Activated naive CD8-positive, alpha-beta T cell treated with anti-CD3 and anti-CD28 coated beads, Interleukin-2, amount 10 ng/mL, durations not matched to agents 7 days and 5 days (primary cell): ENCODE results near the gene CPNE9. TPM values are rescaled to one million over a fixed set of nuclear protein-coding genes. Genes with fewer than 3 reads are reported as not detected.
A peak's percentile ranks its signal among the peaks of the same experiment; 100 is the strongest.

Experiments used
- ATAC-seq: fragments of 150-1000 bp; cut with Tn5 transposase; one replicate; pipeline ENCODE4 v1.10.0; 2021; ENCODE audit warnings: low read depth, moderate library complexity
- POLR2A ChIA-PET: fragments of 350-600 bp; sonication (Branson Sonifier 250); formaldehyde crosslinking; loops from one replicate; lab custom pipeline; 2021; ENCODE audit warnings: antibody characterized with exemption; lab: Charles Lee
- DNase-seq: peaks from one replicate; pipeline ENCODE4 v3.0.0; 2021
- H3K27ac Mint-ChIP-seq: one replicate; pipeline ENCODE4 v1.8.0; 2022; ENCODE audit warnings: mild to moderate bottlenecking, mixed read lengths
- H3K27me3 Mint-ChIP-seq: one replicate; pipeline ENCODE4 v1.8.0; 2022; ENCODE audit warnings: mild to moderate bottlenecking, moderate library complexity, mixed read lengths
- H3K36me3 Mint-ChIP-seq: one replicate; pipeline ENCODE4 v1.8.0; 2021; ENCODE audit warnings: mild to moderate bottlenecking, mixed read lengths
- H3K4me1 Mint-ChIP-seq: one replicate; pipeline ENCODE4 v1.8.0; 2021; ENCODE audit warnings: mixed read lengths
- H3K4me3 Mint-ChIP-seq: one replicate; pipeline ENCODE4 v1.8.0; 2022; ENCODE audit warnings: mild to moderate bottlenecking, moderate library complexity, mixed read lengths
- H3K9me3 Mint-ChIP-seq: one replicate; pipeline ENCODE4 v1.8.0; 2021; ENCODE audit warnings: mixed read lengths
- total RNA-seq, 2 experiments: library from RNA; stranded (reverse); gene quantifications; one replicate each; pipeline ENCODE4 v1.2.3, GENCODE V29; 2021

The CPNE9 gene
- total RNA-seq, 2 experiments from 2014 or later, result 1.1 TPM; not detected in 1

DNA sequence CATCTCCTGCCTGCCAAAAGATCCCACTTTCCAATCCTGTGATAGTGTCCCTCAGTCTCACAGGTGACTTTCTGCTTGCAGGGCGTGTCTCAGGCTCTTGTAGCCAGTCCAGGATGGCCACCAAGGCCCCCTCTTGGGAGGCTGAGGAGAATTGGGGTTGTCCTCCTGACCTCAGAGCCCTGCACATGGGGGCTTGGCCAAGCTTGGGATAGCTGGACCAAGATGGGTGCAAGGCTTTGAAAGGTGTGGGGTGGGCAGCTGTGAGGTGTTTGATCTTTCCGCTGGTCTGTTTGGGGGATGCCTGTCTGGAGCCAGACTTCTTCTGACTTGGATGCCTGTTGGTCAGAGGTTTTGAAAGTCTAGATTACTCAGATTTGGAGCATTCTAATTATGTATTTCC, 12.0 kb upstream of the CPNE9 start:
- Mint-ChIP-seq H3K27ac (no peak overlapping the region), H3K4me3 (no peak overlapping the region), H3K27me3 (no peaks in the 10 kb centered on the region), H3K9me3 (no peaks in the 10 kb centered on the region), H3K36me3 (peaks cover 12% of the 10 kb centered on the region), H3K4me1 (no peaks in the 10 kb centered on the region)
- POLR2A ChIA-PET, result no interaction called here
- DNase-seq (no peak), ATAC-seq (no peak)

- DNase-seq (no peak), ATAC-seq (no peak)
- H3K36me3 Mint-ChIP-seq, result peaks cover 12% of the 10 kb centered on the region
- H3K4me1 Mint-ChIP-seq, result no peaks in the 10 kb centered on the region
- H3K27me3 Mint-ChIP-seq, result no peaks in the 10 kb centered on the region
- no peaks in the 10 kb centered on the region for H3K9me3 Mint-ChIP-seq
- POLR2A ChIA-PET, result no interaction called here
- no peak overlapping the region for H3K4me3 Mint-ChIP-seq
- H3K27ac Mint-ChIP-seq, result no peak overlapping the region
Observed at GRCh38 chr3:9692416-9692815, 11.2 kb upstream of the CPNE9 start.

DNA sequence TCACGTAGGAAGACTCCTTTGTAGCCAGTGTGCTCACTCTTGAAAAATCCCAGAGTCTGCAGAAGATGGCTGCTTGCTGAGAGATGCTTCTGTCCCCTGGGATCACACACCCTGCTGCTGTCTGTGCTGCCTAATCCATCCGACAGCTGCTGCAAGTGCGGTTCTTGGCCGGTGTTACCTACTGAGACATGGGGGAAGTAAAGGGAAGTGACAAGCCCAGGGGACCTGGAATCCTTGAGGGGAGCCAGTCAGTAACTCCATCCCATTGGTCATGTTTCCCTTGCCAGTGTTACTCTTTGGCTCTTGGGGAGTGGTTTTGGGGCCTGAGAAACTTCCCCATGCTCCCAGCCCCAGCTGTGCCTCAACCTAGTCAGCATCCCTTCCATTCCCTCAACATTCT, 8.3 kb upstream of the CPNE9 start:
- POLR2A ChIA-PET, result no interaction called here
- Mint-ChIP-seq H3K27me3 (no peaks in the 10 kb centered on the region), H3K27ac (no peak overlapping the region), H3K4me3 (no peak overlapping the region), H3K4me1 (no peaks in the 10 kb centered on the region), H3K9me3 (no peaks in the 10 kb centered on the region), H3K36me3 (peaks cover 9% of the 10 kb centered on the region)
- DNase-seq, result no peak
- ATAC-seq, result no peak

DNA sequence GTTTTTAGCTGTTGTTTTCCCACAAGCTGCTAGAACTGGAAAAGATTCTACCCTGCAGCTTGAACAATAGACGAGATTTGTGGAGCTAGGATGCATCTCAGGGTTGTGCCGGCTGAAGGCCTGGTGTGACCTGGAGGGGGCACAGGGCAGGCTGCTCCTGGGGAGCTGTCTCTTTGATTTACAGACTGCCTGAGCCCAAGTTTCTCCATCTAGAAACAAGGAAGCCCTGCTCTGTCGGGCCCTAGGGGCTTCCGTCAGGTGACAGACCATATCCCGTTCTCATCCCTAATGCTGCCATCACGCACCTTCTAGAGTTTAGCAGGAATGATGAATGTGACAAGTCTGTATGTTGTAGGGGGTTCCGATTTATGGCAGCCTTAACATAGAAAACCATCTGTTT, 7.9 kb upstream of the CPNE9 start:
- POLR2A ChIA-PET, result no interaction called here
- Mint-ChIP-seq H3K9me3 (no peaks in the 10 kb centered on the region), H3K4me1 (no peaks in the 10 kb centered on the region), H3K36me3 (peaks cover 9% of the 10 kb centered on the region), H3K4me3 (no peak overlapping the region), H3K27ac (no peak overlapping the region), H3K27me3 (no peaks in the 10 kb centered on the region)
- DNase-seq (no peak), ATAC-seq (no peak)

DNA sequence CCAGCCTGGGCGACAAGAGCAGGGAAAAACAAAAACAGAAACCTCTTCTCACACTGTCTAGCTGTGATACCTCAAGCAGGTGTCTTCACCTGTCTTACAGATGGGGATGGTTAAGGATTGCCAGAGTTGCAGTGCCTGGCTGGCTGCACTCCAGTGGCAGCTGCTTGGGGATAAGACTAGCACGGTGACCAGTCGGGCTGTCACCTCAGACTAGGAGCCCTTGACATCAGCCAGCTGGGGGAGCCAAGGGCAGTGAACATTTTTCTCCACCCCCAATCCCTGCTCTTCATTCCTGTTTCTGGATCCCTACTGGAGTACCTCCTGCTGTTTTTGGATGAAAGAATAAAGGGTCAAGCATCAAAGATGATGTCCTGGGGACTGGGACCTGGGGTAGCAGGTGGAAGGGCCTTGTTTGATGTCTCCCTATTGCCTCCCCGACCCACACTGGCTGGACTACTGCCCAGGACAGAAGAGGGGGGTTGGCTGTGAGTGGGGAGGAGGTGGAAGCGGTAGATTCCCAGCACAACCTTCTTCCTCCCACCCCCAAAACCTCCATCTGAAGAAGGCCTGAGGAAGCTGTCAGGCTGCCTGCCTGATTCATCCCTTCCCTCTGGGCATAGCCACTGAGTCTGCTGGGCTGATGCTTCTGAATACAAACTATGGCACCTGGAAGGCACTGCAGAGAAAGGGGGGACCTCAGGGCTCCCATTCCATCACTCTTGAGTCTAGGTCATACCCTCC, 7.0 kb upstream of the CPNE9 start:
- no peak for ATAC-seq
- no peak for DNase-seq
- H3K27me3 Mint-ChIP-seq, result no peaks in the 10 kb centered on the region
- H3K9me3 Mint-ChIP-seq, result no peaks in the 10 kb centered on the region
- peaks cover 12% of the 10 kb centered on the region for H3K36me3 Mint-ChIP-seq
- no peak overlapping the region for H3K4me3 Mint-ChIP-seq
- no peak overlapping the region for H3K27ac Mint-ChIP-seq
- POLR2A ChIA-PET, result no interaction called here
- no peaks in the 10 kb centered on the region for H3K4me1 Mint-ChIP-seq

- Mint-ChIP-seq H3K27ac (no peak overlapping the region), H3K4me1 (no peaks in the 10 kb centered on the region), H3K27me3 (peaks cover 1% of the 10 kb centered on the region), H3K4me3 (no peak overlapping the region), H3K9me3 (no peaks in the 10 kb centered on the region), H3K36me3 (peaks cover 17% of the 10 kb centered on the region)
- no peak for ATAC-seq
- POLR2A ChIA-PET, result no interaction called here
- DNase-seq, result no peak
Observed at GRCh38 chr3:9697892-9698291, 5.7 kb upstream of the CPNE9 start.

DNA sequence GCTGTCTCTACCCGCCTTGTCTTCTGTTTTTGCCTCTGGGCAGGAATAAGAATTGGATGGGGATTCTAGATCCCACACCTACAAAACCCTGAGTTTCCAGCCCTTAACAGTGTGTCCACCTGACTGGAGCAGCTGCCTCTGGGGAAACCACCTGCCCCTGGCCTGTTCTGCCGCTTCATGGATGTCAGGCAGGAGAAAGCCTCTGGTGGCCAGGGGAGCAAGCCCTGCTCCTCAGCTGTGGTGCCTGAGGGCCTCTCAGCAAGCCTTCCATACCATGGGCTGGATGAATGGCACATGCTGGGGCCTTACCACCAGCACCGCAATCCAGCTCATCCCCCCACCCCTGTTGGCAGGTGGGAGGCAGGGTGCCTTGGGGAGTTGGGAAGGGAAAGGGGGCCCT, 5.3 kb upstream of the CPNE9 start:
- Mint-ChIP-seq H3K4me1 (no peaks in the 10 kb centered on the region), H3K36me3 (peaks cover 21% of the 10 kb centered on the region)

DNA sequence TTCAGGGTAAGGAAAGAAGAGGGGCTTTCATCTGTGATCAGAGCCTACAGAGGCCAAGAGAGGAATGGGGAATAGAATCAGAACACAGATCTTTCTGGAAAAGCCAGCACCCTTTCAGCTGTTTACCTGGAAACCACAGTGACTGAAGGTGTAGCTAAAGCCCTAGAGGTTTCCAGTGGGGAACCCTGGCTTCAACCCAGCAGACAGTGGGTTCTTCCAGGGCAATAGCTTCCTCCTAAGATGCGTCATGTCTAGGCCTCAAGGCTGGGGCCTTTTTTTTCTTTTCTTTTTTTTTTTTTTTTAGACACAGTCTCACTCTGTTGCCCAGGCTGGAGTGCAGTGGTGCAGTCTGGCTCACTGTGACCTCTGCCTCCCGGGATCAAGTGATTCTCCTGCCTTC, 3.1 kb upstream of the CPNE9 start:
- Mint-ChIP-seq H3K27me3 (peaks cover 22% of the 10 kb centered on the region), H3K36me3 (peaks cover 15% of the 10 kb centered on the region), H3K27ac (no peak overlapping the region), H3K4me1 (no peaks in the 10 kb centered on the region), H3K9me3 (no peaks in the 10 kb centered on the region), H3K4me3 (no peak overlapping the region)
- ATAC-seq, result no peak
- no peak for DNase-seq
- POLR2A ChIA-PET, result interaction anchor here (0.6 kb wide), 1 partner anchor 99 kb away, joined by 4 read pairs; no protein-coding TSS in a partner anchor

More for the DNA sequence above, 5.3 kb upstream of the CPNE9 start:
- Mint-ChIP-seq H3K27ac (no peak overlapping the region), H3K4me3 (no peak overlapping the region), H3K27me3 (peaks cover 5% of the 10 kb centered on the region), H3K9me3 (no peaks in the 10 kb centered on the region)
- ATAC-seq, result no peak
- DNase-seq, result no peak
- POLR2A ChIA-PET, result no interaction called here

GRCh38 chr3:9701006-9701405, 2.6 kb upstream of the CPNE9 start:
- no peak overlapping the region for H3K27ac Mint-ChIP-seq
- no peaks in the 10 kb centered on the region for H3K9me3 Mint-ChIP-seq
- no peaks in the 10 kb centered on the region for H3K4me1 Mint-ChIP-seq
- H3K27me3 Mint-ChIP-seq, result peaks cover 26% of the 10 kb centered on the region
- H3K4me3 Mint-ChIP-seq, result no peak overlapping the region
- ATAC-seq (no peak), DNase-seq (no peak)
- H3K36me3 Mint-ChIP-seq, result peaks cover 15% of the 10 kb centered on the region
- POLR2A ChIA-PET, result interaction anchor here (0.6 kb wide), 1 partner anchor 99 kb away, joined by 4 read pairs; no protein-coding TSS in a partner anchor

DNA sequence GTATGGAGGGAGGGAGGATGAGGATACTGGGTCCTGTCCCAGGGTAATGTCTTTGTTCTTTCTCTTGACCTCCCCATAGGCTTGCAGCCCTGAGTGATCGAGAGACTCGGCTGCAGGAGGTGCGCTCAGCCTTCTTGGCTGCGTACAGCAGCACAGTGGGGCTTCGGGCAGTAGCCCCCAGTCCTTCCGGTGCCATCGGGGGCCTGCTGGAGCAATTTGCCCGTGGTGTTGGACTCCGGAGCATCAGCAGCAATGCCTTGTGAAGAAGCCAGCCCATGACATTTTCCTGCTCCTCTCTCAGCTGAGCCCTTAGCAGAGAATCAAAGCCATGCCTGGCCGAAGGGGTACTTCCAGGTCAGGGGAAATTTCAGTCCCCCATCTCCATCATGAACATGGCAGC, 1.9 kb upstream of the CPNE9 start:
- no peak for ATAC-seq
- POLR2A ChIA-PET, result no interaction called here
- H3K4me1 Mint-ChIP-seq, result no peaks in the 10 kb centered on the region
- H3K9me3 Mint-ChIP-seq, result no peaks in the 10 kb centered on the region
- peaks cover 33% of the 10 kb centered on the region for H3K27me3 Mint-ChIP-seq
- no peak overlapping the region for H3K27ac Mint-ChIP-seq
- H3K4me3 Mint-ChIP-seq, result no peak overlapping the region
- peaks cover 18% of the 10 kb centered on the region for H3K36me3 Mint-ChIP-seq
- DNase-seq, result no peak

DNA sequence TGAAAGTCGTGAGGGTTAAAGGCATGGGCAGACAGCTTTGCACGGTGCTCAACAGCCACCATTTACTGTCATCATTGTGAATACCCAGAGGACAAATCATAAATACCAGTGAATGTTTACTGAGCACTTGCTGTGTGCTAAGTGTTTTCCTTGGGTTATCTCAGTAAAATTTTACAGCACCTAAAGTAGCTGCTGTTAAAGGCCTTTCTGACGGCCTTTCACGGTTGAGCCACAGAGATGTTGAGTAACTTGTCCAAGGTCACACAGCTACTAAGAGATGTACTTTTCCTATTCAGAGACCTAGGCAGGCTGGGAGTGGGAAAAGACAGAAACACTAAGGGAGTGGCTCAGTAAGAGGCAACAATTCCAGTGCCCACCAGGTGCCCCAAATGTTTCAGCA, 393 bp upstream of the CPNE9 start:
- no peak for DNase-seq
- peaks cover 17% of the 10 kb centered on the region for H3K36me3 Mint-ChIP-seq
- POLR2A ChIA-PET, result no interaction called here
- H3K9me3 Mint-ChIP-seq, result no peaks in the 10 kb centered on the region
- no peaks in the 10 kb centered on the region for H3K4me1 Mint-ChIP-seq
- peaks cover 35% of the 10 kb centered on the region for H3K27me3 Mint-ChIP-seq
- ATAC-seq, result no peak
- no peak overlapping the region for H3K27ac Mint-ChIP-seq
- H3K4me3 Mint-ChIP-seq, result no peak overlapping the region

- peak; percentile 41 for ATAC-seq
- H3K36me3 Mint-ChIP-seq, result peaks cover 16% of the 10 kb centered on the region
- no peaks in the 10 kb centered on the region for H3K4me1 Mint-ChIP-seq
- H3K4me3 Mint-ChIP-seq, result peak overlapping the region; percentile 22
- no peaks in the 10 kb centered on the region for H3K9me3 Mint-ChIP-seq
- POLR2A ChIA-PET, result no interaction called here
- DNase-seq, result peak; percentile 50
- no peak overlapping the region for H3K27ac Mint-ChIP-seq
- peaks cover 35% of the 10 kb centered on the region for H3K27me3 Mint-ChIP-seq
Observed at GRCh38 chr3:9704347-9705322, 1.0 kb downstream of the CPNE9 start.

- Mint-ChIP-seq H3K27me3 (peaks cover 20% of the 10 kb centered on the region), H3K27ac (no peak overlapping the region), H3K36me3 (peaks cover 3% of the 10 kb centered on the region), H3K4me3 (no peak overlapping the region), H3K9me3 (no peaks in the 10 kb centered on the region), H3K4me1 (peaks cover 4% of the 10 kb centered on the region)
- ATAC-seq (peak; percentile 26), DNase-seq (no peak)
- POLR2A ChIA-PET, result no interaction called here
Observed at GRCh38 chr3:9710174-9710739, 6.6 kb downstream of the CPNE9 start.
